GM12891 (cell line): ENCODE results near the gene CPE.

Experiments used
- POLR2A ChIP-seq: IDR thresholded peaks from 2 replicates; pipeline ENCODE4 v1.6.1; 2011; ENCODE audit warnings: low read depth, low read length, control low read depth
- TAF1 ChIP-seq: IDR thresholded peaks from 2 replicates; pipeline ENCODE4 v1.6.1; 2011; ENCODE audit warnings: low read depth, low read length, control low read depth

GRCh38 chr4:165539801-165540200, 161.0 kb downstream of the CPE start:
- no peak for TF ChIP-seq POLR2A
- no peak for TF ChIP-seq TAF1
